Activated CD4-positive, alpha-beta memory T cell treated with anti-CD3 and anti-CD28 coated beads, Interleukin-2, amount 10 ng/mL, durations not matched to agents 7 days and 5 days (primary cell): ENCODE results near the gene KRTAP4-6. TPM values are rescaled to one million over a fixed set of nuclear protein-coding genes. Genes with fewer than 3 reads are reported as not detected.

Experiments used
- total RNA-seq, 2 experiments: library from RNA; stranded (reverse); gene quantifications; one replicate each; pipeline ENCODE4 v1.2.3, GENCODE V29; 2021

KRTAP4-6 gene
- total RNA-seq, 2 experiments from 2014 or later, result not detected

Other genes starting within 250 kb of the KRTAP4-6 start
- not detected for gene KRT23, start 202.9 kb downstream of the KRTAP4-6 start, total RNA-seq
- not detected for gene KRT39, start 173.6 kb downstream of the KRTAP4-6 start, total RNA-seq
- not detected for gene KRT40, start 156.2 kb downstream of the KRTAP4-6 start, total RNA-seq
- gene KRTAP3-3, start 146.4 kb downstream of the KRTAP4-6 start, total RNA-seq, result not detected
- not detected for gene KRTAP3-2, start 140.6 kb downstream of the KRTAP4-6 start, total RNA-seq
- not detected for gene KRTAP3-1, start 131.4 kb downstream of the KRTAP4-6 start, total RNA-seq
- gene KRTAP1-5, start 113.3 kb downstream of the KRTAP4-6 start, total RNA-seq, result not detected
- gene KRTAP1-4, start 110.3 kb downstream of the KRTAP4-6 start, total RNA-seq, result not detected
- gene KRTAP1-3, start 105.7 kb downstream of the KRTAP4-6 start, total RNA-seq, result not detected
- gene KRTAP1-1, start 99.1 kb downstream of the KRTAP4-6 start, total RNA-seq, result not detected
- not detected for gene KRTAP2-1, start 93.2 kb downstream of the KRTAP4-6 start, total RNA-seq
- gene KRTAP2-2, start 85.3 kb downstream of the KRTAP4-6 start, total RNA-seq, result not detected
- gene KRTAP2-3, start 80.4 kb downstream of the KRTAP4-6 start, total RNA-seq, result not detected
- not detected for gene KRTAP2-4, start 74.7 kb downstream of the KRTAP4-6 start, total RNA-seq
- gene KRTAP4-7, start 56.4 kb downstream of the KRTAP4-6 start, total RNA-seq, result not detected
- gene KRTAP4-8, start 42.4 kb downstream of the KRTAP4-6 start, total RNA-seq, result not detected
- not detected for gene KRTAP4-16, start 38.3 kb downstream of the KRTAP4-6 start, total RNA-seq
- gene KRTAP4-9, start 35.2 kb downstream of the KRTAP4-6 start, total RNA-seq, result not detected
- gene KRTAP4-11, start 22.2 kb downstream of the KRTAP4-6 start, total RNA-seq, result not detected
- gene KRTAP4-12, start 16.4 kb downstream of the KRTAP4-6 start, total RNA-seq, result not detected
- gene KRTAP4-5, start 9.3 kb upstream of the KRTAP4-6 start, total RNA-seq, result not detected
- gene KRTAP4-4, start 20.2 kb upstream of the KRTAP4-6 start, total RNA-seq, result not detected
- not detected for gene KRTAP4-3, start 27.7 kb upstream of the KRTAP4-6 start, total RNA-seq
- gene KRTAP4-2, start 37.7 kb upstream of the KRTAP4-6 start, total RNA-seq, result not detected
- gene KRTAP4-1, start 44.4 kb upstream of the KRTAP4-6 start, total RNA-seq, result not detected
- gene KRTAP9-1, start 49.3 kb upstream of the KRTAP4-6 start, total RNA-seq, result not detected
- not detected for gene KRTAP9-2, start 86.1 kb upstream of the KRTAP4-6 start, total RNA-seq
- gene KRTAP9-3, start 91.9 kb upstream of the KRTAP4-6 start, total RNA-seq, result not detected
- not detected for gene KRTAP9-8, start 97.5 kb upstream of the KRTAP4-6 start, total RNA-seq
- not detected for gene KRTAP9-4, start 109.1 kb upstream of the KRTAP4-6 start, total RNA-seq
- gene KRTAP9-9, start 114.8 kb upstream of the KRTAP4-6 start, total RNA-seq, result not detected
- gene KRTAP9-6, start 124.8 kb upstream of the KRTAP4-6 start, total RNA-seq, result not detected
- not detected for gene KRTAP9-7, start 135.2 kb upstream of the KRTAP4-6 start, total RNA-seq
- gene KRTAP29-1, start 162.3 kb upstream of the KRTAP4-6 start, total RNA-seq, result not detected
- under 1 TPM in 1 of 2 experiments, not detected in 1; 0.13 TPM for gene KRTAP16-1, start 168.8 kb upstream of the KRTAP4-6 start, total RNA-seq
- not detected for gene KRTAP17-1, start 175.2 kb upstream of the KRTAP4-6 start, total RNA-seq
- not detected for gene KRT33A, start 210.3 kb upstream of the KRTAP4-6 start, total RNA-seq
- gene KRT33B, start 229.3 kb upstream of the KRTAP4-6 start, total RNA-seq, result not detected
- gene KRT34, start 241.8 kb upstream of the KRTAP4-6 start, total RNA-seq, result not detected